ENCODE results near the gene CDHR3.

Gene CDHR3

DNA sequence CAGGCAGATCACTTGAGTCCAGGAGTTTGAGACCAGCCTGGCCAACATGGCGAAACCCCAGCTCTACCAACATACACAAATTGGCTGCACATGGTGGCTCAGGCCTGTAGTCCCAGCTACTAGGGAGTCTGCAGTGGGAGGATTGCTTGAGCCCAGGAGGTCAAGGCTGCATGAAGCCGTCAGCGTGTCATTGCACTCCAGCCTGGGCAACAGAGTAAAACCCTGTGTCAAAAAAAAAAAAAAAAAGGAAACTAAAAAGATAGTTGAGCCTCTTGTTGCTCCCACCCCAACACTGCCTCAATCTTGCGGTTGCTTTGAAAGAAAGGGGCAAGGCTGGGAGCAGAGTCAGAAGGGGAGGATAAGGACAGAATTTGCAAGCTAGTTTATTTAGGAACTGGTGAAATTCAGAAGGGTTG is 79.1 kb downstream of the CDHR3 start:
- Histone ChIP-seq H3K9me3 (replicated peaks; ENCODE audit: insufficient read depth, low read length) (no peaks in the 10 kb centered on the region), H3K27ac (ENCODE audit: low read length) (no peak overlapping the region), H3K4me2 (ENCODE audit: low read depth, low read length) (peak overlapping the region; percentile 66; the same call in 1 of the 2 replicates), H3K9ac (ENCODE audit: low read length) (peak overlapping the region; percentile 13; the same call in 1 of the 2 replicates), H2AFZ (ENCODE audit: low read length) (peak overlapping the region; percentile 57; the same call in 1 of the 2 replicates), H3K27me3 (replicated peaks; ENCODE audit: insufficient read depth, low read length) (no peaks in the 10 kb centered on the region), H3K4me1 (ENCODE audit: low read length) (peaks cover 4% of the 10 kb centered on the region; the same call in 1 of the 2 replicates), H3K79me2 (ENCODE audit: low read length) (no peaks in the 10 kb centered on the region), H4K20me1 (ENCODE audit: insufficient read depth, low read length) (no peaks in the 10 kb centered on the region), H3F3A (ENCODE audit: insufficient read depth, low read length) (no peaks in the 10 kb centered on the region), H3K4me3 (ENCODE audit: low read length) (no peak overlapping the region), H3K36me3 (replicated peaks; ENCODE audit: insufficient read depth, low read length) (no peaks in the 10 kb centered on the region), H3K9me2 (replicated peaks; ENCODE audit: insufficient read depth, low read length) (no peaks in the 10 kb centered on the region)
- TF ChIP-seq, protein P1, sequence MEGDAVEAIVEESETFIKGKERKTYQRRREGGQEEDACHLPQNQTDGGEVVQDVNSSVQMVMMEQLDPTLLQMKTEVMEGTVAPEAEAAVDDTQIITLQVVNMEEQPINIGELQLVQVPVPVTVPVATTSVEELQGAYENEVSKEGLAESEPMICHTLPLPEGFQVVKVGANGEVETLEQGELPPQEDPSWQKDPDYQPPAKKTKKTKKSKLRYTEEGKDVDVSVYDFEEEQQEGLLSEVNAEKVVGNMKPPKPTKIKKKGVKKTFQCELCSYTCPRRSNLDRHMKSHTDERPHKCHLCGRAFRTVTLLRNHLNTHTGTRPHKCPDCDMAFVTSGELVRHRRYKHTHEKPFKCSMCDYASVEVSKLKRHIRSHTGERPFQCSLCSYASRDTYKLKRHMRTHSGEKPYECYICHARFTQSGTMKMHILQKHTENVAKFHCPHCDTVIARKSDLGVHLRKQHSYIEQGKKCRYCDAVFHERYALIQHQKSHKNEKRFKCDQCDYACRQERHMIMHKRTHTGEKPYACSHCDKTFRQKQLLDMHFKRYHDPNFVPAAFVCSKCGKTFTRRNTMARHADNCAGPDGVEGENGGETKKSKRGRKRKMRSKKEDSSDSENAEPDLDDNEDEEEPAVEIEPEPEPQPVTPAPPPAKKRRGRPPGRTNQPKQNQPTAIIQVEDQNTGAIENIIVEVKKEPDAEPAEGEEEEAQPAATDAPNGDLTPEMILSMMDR (IDR thresholded peaks at IDR 0.05; ENCODE audit: low read length): no peak
- TF ChIP-seq EZH2 (optimal IDR thresholded peaks at IDR 0.05; ENCODE audit: low read depth, low read length): no peak
- no peak for TF ChIP-seq EZH2phosphoT487 (IDR thresholded peaks at IDR 0.05; ENCODE audit: low read length)
- DNase-seq: no peak

DNA sequence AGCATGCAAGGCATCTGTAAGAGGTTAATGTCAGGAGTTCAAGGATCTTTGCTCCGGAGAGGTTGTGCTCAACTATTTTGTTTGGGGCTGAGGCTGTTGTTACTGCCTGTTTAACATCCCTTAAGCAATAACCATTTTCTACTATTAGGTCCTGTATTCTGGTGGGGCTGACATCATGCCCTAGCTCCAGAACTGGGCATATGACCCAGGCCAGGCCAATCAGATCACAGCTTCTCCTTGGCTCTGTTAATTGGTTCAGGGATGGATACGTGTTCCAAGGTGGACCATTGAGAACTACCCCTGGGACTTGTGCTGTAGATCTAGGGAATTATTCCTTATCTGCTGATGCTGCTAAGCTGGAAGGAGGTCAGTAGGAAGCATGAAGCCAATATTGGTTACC is 82.1 kb downstream of the CDHR3 start:
- Histone ChIP-seq H2AFZ (ENCODE audit: low read length) (no peak overlapping the region), H4K20me1 (ENCODE audit: insufficient read depth, low read length) (no peaks in the 10 kb centered on the region), H3K4me1 (ENCODE audit: low read length) (peaks cover 4% of the 10 kb centered on the region; the same call in 1 of the 2 replicates), H3K36me3 (replicated peaks; ENCODE audit: insufficient read depth, low read length) (no peaks in the 10 kb centered on the region), H3F3A (ENCODE audit: insufficient read depth, low read length) (no peaks in the 10 kb centered on the region), H3K4me3 (ENCODE audit: low read length) (no peak overlapping the region), H3K27ac (ENCODE audit: low read length) (no peak overlapping the region), H3K9me3 (replicated peaks; ENCODE audit: insufficient read depth, low read length) (no peaks in the 10 kb centered on the region), H3K9ac (ENCODE audit: low read length) (no peak overlapping the region), H3K27me3 (replicated peaks; ENCODE audit: insufficient read depth, low read length) (no peaks in the 10 kb centered on the region), H3K79me2 (ENCODE audit: low read length) (no peaks in the 10 kb centered on the region), H3K4me2 (ENCODE audit: low read depth, low read length) (no peak overlapping the region), H3K9me2 (replicated peaks; ENCODE audit: insufficient read depth, low read length) (no peaks in the 10 kb centered on the region)
- TF ChIP-seq EZH2 (optimal IDR thresholded peaks at IDR 0.05; ENCODE audit: low read depth, low read length) (no peak), EZH2phosphoT487 (IDR thresholded peaks at IDR 0.05; ENCODE audit: low read length) (no peak)
- TF ChIP-seq, protein P1 (IDR thresholded peaks at IDR 0.05; ENCODE audit: low read length): no peak
- peak; percentile 1 for DNase-seq

DNA sequence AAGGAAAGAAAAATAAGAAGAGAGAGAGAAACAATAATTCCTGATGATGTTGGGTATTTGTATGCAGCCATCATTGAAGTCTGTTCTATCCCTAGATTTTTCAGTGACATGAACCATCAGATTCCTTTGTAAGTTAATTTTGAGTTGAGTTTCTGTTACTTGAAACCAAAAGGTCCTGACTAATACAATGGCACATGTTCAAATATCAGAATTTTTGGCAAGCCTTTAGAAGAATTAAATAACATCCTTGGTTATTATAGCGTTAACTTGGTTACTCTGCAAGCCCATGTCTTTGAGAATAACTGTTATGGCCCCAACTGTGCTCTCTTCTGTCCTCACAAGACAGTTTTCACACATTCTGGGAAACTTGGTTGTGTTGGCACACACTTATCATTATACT is 82.5 kb downstream of the CDHR3 start:
- TF ChIP-seq, protein P1 (IDR thresholded peaks at IDR 0.05; ENCODE audit: low read length): no peak
- TF ChIP-seq EZH2 (optimal IDR thresholded peaks at IDR 0.05; ENCODE audit: low read depth, low read length): no peak
- no peak for TF ChIP-seq EZH2phosphoT487 (IDR thresholded peaks at IDR 0.05; ENCODE audit: low read length)
- Histone ChIP-seq H3F3A (ENCODE audit: insufficient read depth, low read length) (no peaks in the 10 kb centered on the region), H2AFZ (ENCODE audit: low read length) (no peak overlapping the region), H3K4me2 (ENCODE audit: low read depth, low read length) (no peak overlapping the region), H3K27me3 (replicated peaks; ENCODE audit: insufficient read depth, low read length) (no peaks in the 10 kb centered on the region), H3K9me3 (replicated peaks; ENCODE audit: insufficient read depth, low read length) (no peaks in the 10 kb centered on the region), H3K4me3 (ENCODE audit: low read length) (no peak overlapping the region), H3K9ac (ENCODE audit: low read length) (no peak overlapping the region), H3K4me1 (ENCODE audit: low read length) (peaks cover 4% of the 10 kb centered on the region; the same call in 1 of the 2 replicates), H3K9me2 (replicated peaks; ENCODE audit: insufficient read depth, low read length) (no peaks in the 10 kb centered on the region), H3K27ac (ENCODE audit: low read length) (no peak overlapping the region), H3K36me3 (replicated peaks; ENCODE audit: insufficient read depth, low read length) (no peaks in the 10 kb centered on the region), H3K79me2 (ENCODE audit: low read length) (no peaks in the 10 kb centered on the region), H4K20me1 (ENCODE audit: insufficient read depth, low read length) (no peaks in the 10 kb centered on the region)
- peak; percentile 3 for DNase-seq
